ENCODE data around the gene TCF12. TPM values are rescaled to one million over a fixed set of nuclear protein-coding genes. Genes with fewer than 3 reads are reported as not detected.

The TCF12 gene
- total and polyA plus RNA-seq, 2 of the 8 experiments (the other 6 are each of a cell fraction or from before 2014, with no cell fraction given): 85.8 to 101 TPM

- Histone ChIP-seq H2BK120ac (replicated peaks; ENCODE audit: low read depth, low read length) (no peak overlapping the region), H3K14ac (ENCODE audit: insufficient read length) (no peak overlapping the region), H3K4me3 (ENCODE audit: extremely low read depth in 1 of 4, insufficient read depth in 2 of 4, low read depth in 3 of 4, low read length in 4 of 4) (no peak overlapping the region), H3K4me1 (replicated peaks in 1 of 4; ENCODE audit: control insufficient read depth in 3 of 4, insufficient read depth in 4 of 4, low read length in 3 of 4) (peaks cover 0 to 4% (median 3%) of the 10 kb centered on the region in 4 experiments; a peak in 5 of 7 replicates), H3K79me2 (ENCODE audit: control insufficient read depth in 1 of 2, insufficient read depth in 2 of 2, low read length in 2 of 2) (no peaks in the 10 kb centered on the region), H2BK20ac (ENCODE audit: low read length) (no peak overlapping the region), H3K27ac (ENCODE audit: low read depth, low read length) (no peak overlapping the region), H3K9me3 (ENCODE audit: insufficient read depth in 2 of 2, low read depth in 1 of 2, low read length in 1 of 2) (no peaks in the 10 kb centered on the region), H2AFZ (ENCODE audit: low read length) (no peak overlapping the region), H2AK5ac (ENCODE audit: low read depth, low read length) (no peak overlapping the region), H3K56ac (replicated peaks; ENCODE audit: insufficient read length, low read depth, low read length) (no peak overlapping the region), H3K9ac (replicated peaks in 1 of 4; ENCODE audit: extremely low read depth in 1 of 4, low read depth in 3 of 4, low read length in 3 of 4) (no peak overlapping the region), H2BK15ac (ENCODE audit: low read length) (no peak overlapping the region), H3K27me3 (replicated peaks in 1 of 4; ENCODE audit: control insufficient read depth in 3 of 4, extremely low read depth in 1 of 4, insufficient read depth in 3 of 4, low read length in 3 of 4) (no peaks in the 10 kb centered on the region), H3K4ac (replicated peaks; ENCODE audit: insufficient read length, low read depth, low read length) (no peak overlapping the region), H4K20me1 (replicated peaks in 1 of 2; ENCODE audit: control insufficient read depth in 1 of 2, insufficient read depth in 2 of 2, low read length in 2 of 2) (no peaks in the 10 kb centered on the region), H2BK12ac (ENCODE audit: low read depth, low read length) (no peak overlapping the region), H3K36me3 (ENCODE audit: control insufficient read depth in 2 of 4, insufficient read depth in 4 of 4, low read length in 3 of 4) (peaks cover 3 to 28% (median 9%) of the 10 kb centered on the region in 4 experiments), H4K8ac (ENCODE audit: extremely low read depth, insufficient read depth, low read length) (no peak overlapping the region), H3K18ac (ENCODE audit: extremely low read depth, low read length) (no peak overlapping the region), H2BK5ac (ENCODE audit: low read depth, low read length) (no peak overlapping the region), H3K79me1 (ENCODE audit: low read depth, low read length) (no peaks in the 10 kb centered on the region; the same call in 1 of the 2 replicates), H3K23me2 (ENCODE audit: low read depth, low read length) (no peaks in the 10 kb centered on the region), H4K91ac (replicated peaks; ENCODE audit: insufficient read length, low read length) (no peak overlapping the region), H3K4me2 (ENCODE audit: insufficient read depth in 1 of 2, low read depth in 2 of 2, low read length in 2 of 2) (no peak overlapping the region), H4K5ac (ENCODE audit: insufficient read length, low read depth, low read length) (no peak overlapping the region), H3K23ac (ENCODE audit: insufficient read length) (no peak overlapping the region)
- FAIRE-seq (no peak), DNase-seq (ENCODE audit: low read depth in 1 of 2, low spot score in 2 of 2) (no peak)
- ChIA-PET POLR2A (ENCODE audit: partially characterized antibody) (interaction anchor here (0.8 to 1.0 kb wide), 2 partner anchors 18 to 28 kb away, joined by 4 read pairs; no protein-coding TSS in a partner anchor), CTCF (ENCODE audit: partially characterized antibody) (interaction anchor here (0.6 to 1.2 kb wide), 5 partner anchors 10 to 200 kb away, joined by 3 read pairs; no protein-coding TSS in a partner anchor)
- 65% methylated on average over 3 of the region's 3 CpGs; no CpG with 5 or more reads in 1 of the 2 experiments for WGBS, 2 experiments (ENCODE audit: extremely low coverage in 1 of 2, insufficient coverage in 1 of 2, insufficient read length in 1 of 2, insufficient replicate concordance in 2 of 2, low coverage in 1 of 2, low lambda C conversion rate in 2 of 2, missing lambda C conversion rate in 1 of 2)
- TF ChIP-seq GTF2F1 (IDR thresholded peaks at IDR 0.05; ENCODE audit: borderline replicate concordance, low read depth, low read length): no peak
- no peak for TF ChIP-seq CEBPB (IDR thresholded peaks at IDR 0.05; ENCODE audit: low read depth, low read length)
- no peak for TF ChIP-seq JUND (IDR thresholded peaks at IDR 0.05; ENCODE audit: low read length)
- no peak for TF ChIP-seq CBX5 (IDR thresholded peaks at IDR 0.05; ENCODE audit: low read depth, low read length)
- TF ChIP-seq SP2 (IDR thresholded peaks at IDR 0.05; ENCODE audit: low read length): no peak
- TF ChIP-seq EP300 (IDR thresholded peaks at IDR 0.05; ENCODE audit: borderline replicate concordance in 1 of 2, low read depth in 2 of 2, low read length in 2 of 2): no peak
- no peak for TF ChIP-seq KDM4A (IDR thresholded peaks at IDR 0.05; ENCODE audit: low read depth, low read length, severe bottlenecking)
- TF ChIP-seq JUN (IDR thresholded peaks at IDR 0.05; ENCODE audit: low read depth, low read length): no peak
Observed at GRCh38 chr15:57278439-57278838, 360.0 kb downstream of the TCF12 start.
